HG02981 (cell line): ENCODE measurements around the gene GABBR2.

Source experiments
- ATAC-seq: cut with Tn5 transposase; IDR thresholded peaks from one replicate; pipeline ENCODE4 v1.9.1; 2021; ENCODE audit warnings: mild to moderate bottlenecking, moderate library complexity; ENCODE audit not compliant: unreplicated experiment

Gene GABBR2

DNA sequence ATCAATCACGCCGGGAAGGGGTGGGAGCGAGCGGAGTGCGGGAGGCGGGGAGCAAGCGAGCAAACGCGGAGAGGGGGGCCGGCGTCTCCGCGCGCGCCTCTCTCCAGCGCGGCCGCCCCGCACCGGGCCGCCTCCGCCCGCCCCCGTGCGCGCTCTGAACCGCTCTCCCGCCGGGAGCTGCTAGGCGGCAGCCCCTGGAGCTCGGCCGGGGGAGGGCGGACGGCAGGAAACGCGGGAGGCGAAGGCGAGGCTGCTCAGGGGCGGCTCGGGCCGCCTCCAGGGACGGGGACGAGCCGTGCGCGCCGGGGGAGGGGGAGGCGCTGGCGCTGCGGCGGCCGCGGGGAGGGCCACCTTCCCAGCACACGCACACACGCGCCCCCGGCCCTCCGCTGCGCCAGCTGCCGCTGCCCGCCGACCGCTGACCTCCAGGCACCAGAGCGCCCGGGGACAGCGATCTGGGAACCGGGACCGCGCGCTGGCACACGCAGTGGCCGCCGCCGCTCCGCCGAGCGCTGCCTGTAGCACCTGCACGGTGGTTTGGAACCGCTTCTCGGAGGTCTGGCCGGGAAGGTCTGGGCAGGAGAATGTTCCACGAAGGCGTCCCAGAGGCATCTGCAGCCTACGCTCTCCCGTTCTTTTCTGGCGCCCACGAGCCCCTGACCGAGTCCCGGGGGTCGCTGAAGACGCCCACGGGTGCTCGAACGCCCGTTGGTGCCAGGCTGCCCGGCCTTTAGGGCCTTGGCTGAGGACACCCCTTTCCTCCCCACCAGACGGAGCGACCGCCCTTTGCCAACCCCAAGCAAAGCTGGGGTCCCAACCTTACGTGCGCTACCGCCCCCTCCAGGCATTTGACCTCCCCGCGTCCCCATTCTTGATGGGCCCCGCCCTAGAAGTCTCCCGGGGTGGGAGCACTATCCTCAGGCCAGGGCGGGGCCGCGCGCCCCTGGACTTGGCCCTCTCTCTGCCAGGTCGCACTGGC, at the start of gene GABBR2:
Gene GABBR2 (minus strand): TSS at position 3 of the 979 bp plus-strand sequence. CDS start 198 bp downstream, outside the sequence.
- no peak for ATAC-seq

DNA sequence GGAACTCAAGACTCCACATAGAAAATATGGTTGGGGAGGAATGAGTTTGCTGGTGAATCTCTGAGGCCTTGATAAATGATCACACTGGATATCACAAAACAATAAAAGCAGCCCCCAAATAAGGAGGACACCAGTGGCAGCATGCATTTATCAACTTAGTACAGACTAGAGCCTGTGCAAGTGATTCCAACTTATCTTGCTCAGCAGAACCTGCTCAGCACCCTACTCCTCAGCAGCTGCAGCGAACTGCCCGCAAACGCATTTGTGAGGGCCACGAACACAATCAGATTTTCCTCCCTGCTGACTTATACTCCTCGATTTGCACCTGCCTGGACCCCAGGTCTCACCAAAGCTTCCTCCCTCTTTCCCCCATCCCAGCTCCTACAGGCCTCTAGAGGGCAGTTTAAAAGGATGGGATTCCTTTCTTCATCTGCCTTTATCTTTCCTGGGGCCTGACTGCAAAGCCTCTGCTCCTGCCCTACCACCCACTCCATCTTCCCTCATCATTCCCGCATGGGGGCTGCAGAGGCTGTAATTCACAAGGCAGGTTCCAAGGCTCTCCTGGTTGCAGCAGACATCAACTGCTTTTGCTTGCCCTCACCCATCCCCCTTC, 46.4 kb upstream of the GABBR2 start:
- ATAC-seq, result no peak

DNA sequence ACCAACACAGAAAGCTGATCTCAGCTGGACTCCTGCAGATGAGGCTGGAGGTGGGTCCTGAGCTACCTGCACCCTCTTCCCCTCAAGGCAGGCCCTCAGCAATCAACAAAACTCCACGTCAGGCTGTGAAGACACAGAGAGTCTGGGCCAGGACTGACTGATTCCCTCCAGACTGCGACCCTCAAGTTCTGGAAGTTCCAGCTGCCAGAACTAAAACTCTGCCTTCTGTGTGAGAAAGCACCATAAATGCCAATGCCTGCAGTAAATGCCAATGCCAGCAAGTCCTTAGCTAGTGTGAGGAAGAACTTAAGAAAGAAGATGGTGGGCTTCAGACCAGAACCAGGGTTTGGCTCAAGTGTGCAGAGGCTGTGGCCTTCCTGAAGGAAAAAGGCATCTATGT, 42.5 kb upstream of the GABBR2 start:
- ATAC-seq, result no peak

DNA sequence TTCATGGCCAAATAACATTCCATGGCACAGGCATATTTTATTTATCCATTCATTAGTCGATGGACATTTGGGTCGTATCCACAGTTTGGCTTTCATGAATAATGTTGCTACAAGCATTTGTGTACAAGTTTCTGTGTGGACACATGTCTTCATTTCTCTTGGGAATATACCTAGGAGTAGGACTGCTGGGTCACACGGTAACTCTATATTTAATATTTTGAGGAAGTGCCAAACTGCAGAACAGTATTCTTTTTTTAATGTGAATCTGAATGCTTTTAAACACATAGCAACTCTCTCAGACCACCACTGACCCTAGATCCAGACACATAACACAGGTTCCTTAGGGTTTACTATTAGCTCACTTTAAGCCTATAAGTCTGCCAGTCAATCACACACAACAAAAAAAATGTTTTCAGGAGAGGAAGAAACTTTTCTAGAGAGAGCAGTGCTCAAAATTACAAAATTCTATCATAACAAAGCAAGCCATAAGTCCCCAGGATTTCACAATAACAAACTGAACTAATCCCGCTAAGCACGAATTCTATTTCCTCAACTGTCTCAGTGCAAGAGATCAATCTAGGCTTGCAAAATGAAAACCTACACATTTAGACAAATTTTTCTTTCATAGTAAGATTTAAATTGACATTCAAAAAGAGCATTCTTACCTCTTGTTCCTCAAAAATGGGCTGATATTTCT, 41.8 kb upstream of the GABBR2 start:
- ATAC-seq, result no peak

DNA sequence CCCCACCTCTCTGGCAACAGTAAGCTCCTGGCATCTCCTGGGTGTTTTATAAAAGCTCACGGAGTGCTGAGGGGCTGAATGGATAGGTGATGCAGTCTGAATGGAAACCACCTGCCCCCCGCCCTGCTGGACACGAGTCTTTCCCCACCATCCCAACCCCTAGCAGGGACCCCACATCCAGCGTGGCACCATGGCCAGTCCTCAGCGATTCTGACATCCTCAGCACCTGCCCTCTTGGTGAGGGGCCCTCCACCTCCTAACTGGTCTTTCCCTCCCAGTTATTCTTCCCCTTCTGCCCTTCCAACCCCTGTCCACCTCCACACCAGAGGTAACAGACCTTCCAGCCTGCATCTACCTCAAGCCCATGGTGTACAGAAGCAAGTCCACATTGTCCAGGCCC, 38.7 kb upstream of the GABBR2 start:
- ATAC-seq, result no peak

DNA sequence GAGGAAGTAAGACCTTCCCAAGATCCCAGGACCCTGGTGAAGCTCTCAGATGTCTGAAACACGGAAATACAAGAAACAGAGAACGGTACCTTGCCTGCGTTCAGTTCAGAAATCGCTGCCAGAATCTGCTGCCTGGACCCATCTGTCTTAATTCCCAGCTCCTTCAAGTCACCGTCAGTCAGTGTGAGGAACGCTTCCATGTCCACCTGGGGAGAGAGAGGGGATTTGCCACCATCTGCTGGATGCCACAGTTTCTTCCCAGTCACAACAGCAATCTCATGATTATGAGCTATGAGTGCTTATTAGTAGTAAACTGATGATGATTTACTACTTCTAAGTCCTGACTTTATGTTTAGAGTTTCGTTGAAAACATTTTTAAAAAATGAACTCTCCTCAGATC, 36.7 kb upstream of the GABBR2 start:
- no peak for ATAC-seq

DNA sequence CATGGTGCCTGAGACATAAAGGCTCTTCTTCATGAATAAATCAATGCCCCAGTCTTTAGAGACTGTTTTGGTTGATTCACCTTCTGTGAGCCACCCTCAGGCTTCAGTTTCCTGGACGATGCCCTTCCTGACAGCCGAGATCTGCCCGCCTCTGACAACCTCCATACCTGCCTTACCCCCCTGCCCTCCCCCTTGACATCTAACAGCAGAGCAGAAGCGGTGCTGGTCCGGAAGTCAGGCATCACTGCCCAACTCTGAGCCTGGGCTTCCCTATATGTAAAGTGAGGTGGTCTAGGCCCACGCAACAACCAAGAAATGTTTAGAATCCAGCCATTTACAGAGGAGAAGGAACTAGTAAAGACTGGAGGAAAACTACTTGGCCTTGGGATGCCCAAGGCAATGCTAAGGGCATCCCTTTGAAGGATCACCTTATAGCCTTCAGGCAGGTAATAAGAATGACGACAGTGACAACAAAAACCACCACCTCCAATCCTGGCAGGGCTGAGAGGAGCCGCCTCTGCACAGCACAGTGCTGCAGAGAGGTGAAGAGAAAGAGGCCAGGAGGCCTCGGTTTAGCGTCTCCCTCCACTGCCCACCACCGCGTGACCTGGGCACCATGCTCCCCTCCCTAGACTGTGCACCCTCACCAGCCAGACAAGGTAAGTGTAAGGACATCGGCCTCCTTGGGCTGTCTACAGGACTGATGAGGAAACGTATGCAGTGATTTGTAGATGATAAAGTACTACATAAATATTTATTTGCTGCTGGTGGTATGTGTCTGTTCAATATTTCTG, 35.3 kb upstream of the GABBR2 start:
- no peak for ATAC-seq

DNA sequence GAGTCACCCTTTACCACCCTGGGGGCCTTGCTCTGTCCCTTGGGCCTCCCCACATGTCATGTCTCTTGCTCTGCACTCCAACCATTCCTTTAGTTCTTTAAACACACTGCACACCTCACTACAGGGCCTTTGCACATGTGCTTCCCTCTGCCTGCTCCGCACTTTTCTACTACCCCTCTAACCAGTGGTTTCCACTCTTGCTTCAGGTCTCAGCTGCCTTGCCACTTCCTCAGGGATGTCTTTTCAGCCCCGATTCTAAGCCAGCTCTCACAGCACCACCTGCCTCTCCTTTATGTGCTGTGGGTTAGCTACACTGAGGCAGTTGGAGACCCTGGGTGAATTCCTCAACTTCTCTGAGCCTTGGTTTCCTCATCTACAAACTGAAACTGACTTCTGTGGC, 34.6 kb upstream of the GABBR2 start:
- no peak for ATAC-seq

DNA sequence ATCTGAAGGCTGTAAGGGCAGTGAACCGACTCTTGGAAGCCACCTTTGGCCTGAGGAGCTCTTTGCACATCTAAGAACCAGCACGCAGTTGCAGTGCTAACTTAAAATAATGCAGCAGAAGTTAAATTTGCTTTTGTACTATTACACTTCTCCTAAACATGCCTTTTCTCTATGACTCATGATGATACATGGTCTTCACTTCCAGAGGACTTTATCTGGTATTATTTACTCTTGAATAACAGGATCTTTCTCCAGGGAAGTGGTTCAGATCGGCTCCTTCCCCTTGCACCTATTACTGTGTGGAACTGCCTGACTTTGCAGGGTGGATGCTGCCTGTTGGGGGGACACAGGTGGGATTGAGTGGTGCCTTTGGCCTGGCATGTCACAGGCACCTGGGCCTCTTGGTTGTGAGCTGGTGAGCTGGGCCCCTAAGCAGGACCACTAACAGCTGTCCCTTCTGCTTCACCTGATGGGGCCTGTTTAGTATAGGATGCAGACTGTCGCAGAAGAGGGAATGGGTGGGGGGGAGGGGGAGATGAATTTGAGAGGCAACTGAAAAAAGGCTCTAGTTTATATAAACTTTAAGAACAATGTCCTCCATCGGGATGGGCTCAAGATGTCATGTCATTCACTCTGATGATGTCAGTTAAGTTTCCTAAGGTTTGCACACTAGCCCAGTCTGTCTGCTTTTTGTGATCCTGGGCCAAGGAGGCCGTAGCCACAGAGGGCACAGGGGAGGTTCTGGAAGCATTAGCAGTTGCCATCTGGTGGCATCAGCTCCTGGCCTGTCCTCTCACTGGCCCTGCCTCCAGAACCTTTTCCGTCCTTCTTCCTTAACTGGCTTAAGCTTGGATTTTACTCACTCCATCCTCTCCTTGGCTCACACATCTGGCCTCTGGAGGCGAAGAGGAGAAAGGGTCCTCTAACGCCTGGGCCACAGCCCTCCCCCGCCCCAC, 33.9 kb upstream of the GABBR2 start:
- no peak for ATAC-seq

DNA sequence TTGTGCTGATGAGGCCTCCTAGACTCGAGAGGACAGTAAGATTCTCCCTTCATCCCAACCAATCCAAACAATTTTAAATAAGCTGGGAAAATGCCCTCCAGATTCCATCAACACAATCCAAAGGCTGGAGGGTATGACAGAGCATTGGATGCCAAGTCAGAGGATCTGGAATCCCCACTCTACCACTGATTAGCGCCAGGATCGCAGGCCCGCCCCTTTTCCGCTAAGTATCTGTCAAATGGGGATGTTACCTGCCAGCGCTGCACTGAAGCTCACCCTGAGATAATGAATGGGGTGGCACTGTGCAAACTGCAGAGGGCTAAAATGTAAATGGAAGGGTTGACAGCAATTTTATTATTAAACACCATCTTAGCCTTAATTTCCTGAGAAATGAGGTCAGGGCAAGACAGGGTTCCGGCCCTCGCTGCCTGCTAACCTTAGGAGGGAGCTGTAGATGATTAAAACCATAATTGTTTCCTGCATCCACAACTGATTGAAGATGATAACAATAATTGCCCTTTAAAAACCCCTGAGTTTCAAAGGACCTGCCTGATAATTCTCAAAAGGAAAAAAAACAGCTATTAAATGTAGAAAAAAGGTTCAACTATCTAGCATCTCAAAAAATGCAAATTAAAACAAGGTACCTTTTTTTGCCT, 31.6 kb upstream of the GABBR2 start:
- ATAC-seq, result no peak

DNA sequence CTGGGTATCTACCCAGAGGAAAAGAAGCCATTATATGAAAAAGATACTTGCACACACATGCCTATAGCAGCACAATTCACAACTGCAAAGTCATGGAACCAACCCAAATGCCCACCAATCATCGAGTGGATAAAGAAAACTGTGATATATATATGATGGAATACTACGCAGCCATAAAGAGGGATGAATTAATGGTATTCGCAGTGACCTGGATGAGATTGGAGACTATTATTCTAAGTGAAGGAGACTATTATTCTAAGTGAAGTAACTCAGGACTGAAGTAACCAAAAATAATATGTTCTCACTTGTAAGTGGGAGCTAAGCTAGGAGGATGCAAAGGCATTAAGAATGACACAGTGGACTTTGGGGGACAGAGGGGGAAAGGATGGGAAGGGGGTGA, 30.0 kb upstream of the GABBR2 start:
- no peak for ATAC-seq

DNA sequence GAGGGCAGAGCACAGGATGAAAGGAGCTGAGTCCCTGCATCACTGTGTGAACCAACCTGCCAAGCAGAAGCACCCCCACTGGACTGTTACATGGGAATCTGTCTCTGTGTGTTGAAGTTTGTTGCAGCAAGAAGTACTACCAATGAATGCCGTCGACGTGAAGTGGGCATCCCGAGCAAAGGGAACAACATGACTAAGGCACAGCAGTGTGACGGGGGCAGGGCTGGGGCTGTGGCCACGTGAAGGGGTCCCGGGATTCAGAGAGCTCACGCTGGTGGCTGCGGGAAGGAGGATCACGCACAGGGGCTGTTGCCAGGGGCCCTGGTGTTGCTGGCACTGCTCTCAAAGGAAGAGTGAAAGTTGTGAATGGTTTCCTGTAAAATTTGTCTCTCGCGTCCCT, 27.5 kb upstream of the GABBR2 start:
- ATAC-seq, result no peak

DNA sequence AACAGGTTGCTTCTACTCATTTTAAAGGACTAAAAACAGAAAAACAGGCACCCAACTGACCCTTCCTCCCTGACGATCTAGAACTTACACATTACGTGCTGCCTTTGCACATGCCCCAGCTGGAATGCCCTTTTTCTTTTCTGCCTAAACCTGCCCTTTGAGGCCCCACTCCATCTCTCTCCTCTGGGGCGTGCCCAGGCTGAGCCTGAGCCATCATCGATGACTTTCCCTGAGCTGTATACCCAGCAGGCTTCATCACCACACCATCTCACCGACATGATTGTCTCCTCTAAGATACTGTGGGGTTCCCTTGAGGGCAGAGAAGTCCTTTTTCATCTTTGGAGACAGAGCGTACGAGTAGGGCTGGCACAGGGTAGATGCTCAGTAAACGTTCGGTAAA, 24.1 kb upstream of the GABBR2 start:
- no peak for ATAC-seq

DNA sequence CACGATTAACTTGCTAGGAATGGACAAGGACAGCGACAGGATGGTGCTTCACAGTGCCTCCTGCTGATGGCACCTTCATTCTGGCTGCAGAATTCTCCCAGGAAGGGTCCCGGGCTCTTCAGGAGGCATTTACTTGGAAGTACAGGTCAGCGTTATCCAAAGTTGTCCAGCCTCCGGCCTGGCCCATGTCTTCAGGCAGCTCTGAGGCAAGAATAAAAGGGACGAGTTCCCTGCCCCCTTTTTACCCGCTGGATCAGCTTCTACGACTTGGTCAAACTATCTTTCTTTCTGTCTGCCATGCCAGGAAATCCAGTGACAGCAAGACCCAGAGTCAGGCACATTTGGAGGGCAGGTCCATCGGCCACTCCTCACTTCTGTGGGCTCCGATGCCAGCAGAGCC, 23.4 kb upstream of the GABBR2 start:
- no peak for ATAC-seq

DNA sequence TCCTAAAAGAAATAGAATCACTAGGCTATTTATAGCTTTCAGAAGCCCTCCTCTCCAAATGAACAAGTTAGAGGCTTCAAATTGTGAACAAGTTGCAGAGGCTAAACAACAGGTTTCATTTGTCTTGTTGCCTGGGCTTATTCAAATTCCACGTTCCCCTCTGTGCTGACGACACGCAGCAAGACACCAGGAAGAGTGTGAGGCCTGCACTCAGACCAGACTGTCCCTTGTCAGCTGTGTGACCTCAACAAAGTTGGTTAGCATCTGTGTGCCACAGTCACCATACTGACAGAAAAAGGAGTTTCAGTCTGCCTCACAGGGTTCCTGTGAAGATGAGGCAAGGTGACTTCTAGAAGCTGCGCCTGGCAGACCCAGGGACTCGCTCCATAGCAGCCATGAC, 22.1 kb upstream of the GABBR2 start:
- no peak for ATAC-seq

DNA sequence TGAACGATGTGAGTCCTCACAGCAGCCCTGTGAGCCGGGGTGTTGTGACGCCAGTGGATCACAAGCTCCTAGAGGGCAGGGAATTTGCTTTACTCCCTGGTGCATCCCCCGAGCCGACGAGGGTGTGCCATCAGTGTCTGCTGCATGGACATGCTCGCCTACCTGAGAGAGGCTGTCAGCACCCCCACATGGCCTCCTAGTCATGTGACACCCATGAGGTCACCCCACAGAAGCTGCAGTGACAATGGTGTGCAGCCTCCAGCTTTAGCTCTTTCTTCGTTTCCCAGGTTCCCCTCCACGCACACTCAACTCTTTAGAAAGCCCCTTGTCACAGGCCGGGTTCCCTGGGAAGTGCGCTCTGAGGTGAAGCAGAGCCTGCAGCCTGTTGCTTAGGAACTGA, 19.8 kb upstream of the GABBR2 start:
- ATAC-seq, result no peak

DNA sequence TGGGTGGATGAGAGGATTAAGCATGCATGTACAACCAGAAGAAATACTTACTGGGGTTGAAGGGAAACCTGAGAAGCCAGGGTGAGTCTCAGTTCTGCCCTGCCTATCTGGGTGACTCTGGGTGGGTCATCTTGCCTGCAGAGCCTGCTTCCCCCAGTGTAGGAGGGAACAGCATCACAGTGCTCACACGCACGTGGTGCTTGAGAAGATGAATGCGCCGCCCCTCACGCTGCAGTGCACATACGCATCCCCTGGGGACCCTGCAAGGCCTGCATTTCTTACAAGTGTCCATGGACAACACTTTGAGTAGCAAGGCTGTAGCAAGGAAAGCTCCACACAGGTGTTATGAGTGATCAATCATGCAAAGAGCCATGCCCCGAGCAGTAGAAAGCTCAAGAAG, 18.7 kb upstream of the GABBR2 start:
- no peak for ATAC-seq

DNA sequence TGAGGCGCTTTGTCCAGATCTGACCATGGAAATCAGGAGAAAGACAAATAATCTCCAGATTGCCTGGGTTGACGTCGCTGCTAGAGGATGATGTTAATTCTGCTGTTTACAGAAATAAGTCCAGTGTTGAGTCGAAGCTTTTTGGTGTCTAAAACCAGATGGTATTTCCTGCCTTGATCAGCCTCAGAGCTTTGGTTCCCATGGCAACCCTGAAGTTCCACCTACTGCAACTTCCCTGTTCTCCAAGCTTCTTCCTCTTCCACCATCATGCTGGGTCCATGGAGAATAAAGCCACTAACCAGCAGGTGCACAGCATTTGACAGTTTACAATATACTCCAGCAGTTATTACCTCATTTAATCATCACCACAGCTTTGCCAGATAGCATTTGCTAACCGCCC, 18.0 kb upstream of the GABBR2 start:
- ATAC-seq, result no peak

DNA sequence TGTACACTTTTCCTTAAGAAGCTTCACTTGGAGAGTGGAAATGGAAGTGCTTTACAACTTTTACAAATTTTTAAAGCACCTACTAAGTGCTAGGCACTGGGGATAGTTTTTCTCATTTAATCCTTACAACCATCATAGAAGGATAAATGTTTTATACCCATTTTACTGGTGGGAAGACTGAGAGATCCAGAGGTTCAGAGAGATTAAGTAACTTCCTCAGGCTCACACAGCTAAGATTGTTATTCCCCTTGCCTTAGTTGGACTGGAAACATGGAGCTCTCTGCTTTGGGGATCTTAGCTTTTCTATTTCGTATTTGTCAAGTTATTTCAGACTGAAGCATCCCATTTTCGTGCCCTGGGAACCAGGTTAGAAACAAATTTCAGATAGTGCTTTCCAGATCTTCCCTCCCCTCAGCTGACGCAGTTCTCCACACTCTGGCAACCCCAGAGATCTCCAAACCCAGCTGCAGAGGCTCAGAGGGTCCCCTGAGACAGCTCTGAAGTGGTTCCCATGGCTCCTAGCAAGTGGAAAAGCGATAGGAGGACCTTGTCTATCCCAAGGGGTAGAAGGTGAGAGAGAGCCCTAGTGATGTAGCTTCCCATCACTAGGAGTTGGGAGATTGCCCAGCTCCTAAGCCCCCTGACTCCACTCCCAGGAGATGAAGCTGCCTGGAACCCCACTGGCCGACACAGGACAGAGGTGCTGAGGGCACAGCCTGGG, 16.2 kb upstream of the GABBR2 start:
- no peak for ATAC-seq
